HK-2 (cell line): ENCODE measurements around the gene TRMT11.
"Not testable (repeated sequence)": the region's sequence is repeated elsewhere in the genome, so short reads cannot be mapped to it uniquely, and the experiment has no call there.

ENCODE experiments used
- DNase-seq: peaks from one replicate; pipeline ENCODE4 v3.0.0-alpha.2; 2018; ENCODE audit not compliant: unreplicated experiment

The TRMT11 gene

DNA sequence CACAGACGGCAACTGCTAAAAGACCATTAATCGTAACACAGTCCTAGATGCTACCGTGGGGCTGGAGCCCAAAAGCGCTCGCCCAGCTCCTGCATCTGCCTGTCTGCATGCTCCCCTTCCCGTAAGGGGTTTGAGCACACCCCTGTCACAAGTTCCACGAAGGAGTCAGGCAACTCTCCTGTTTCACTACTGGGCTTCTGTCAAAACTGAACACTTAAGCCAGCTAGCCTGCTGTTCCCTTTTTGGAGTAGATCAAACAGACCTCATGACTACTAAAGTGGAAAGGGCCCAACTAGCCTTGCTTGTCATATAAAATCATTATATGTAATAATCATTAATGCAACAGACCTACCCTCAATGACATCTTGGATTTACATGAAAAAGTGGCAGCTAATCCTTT lies 61.3 kb downstream of the TRMT11 start:
- DNase-seq = no peak

DNA sequence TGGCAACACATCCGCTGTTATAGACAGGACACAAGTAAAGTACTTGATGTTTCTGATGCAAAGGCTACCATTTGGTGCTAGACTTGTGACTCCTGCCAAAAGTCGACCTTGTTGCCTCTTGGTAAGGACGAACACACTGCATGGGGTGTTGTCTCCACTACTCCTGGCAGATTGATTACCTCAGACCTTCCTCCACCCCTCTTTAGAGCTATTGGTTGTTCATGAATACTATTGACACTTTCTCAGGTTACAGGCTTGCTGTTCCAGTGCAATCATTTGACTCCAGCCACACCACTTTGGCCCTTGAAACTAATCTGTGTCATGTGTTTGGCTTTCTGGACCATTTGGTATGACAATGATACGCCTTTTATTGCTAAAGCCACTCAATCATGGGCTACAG lies 62.3 kb downstream of the TRMT11 start:
- DNase-seq = no peak

DNA sequence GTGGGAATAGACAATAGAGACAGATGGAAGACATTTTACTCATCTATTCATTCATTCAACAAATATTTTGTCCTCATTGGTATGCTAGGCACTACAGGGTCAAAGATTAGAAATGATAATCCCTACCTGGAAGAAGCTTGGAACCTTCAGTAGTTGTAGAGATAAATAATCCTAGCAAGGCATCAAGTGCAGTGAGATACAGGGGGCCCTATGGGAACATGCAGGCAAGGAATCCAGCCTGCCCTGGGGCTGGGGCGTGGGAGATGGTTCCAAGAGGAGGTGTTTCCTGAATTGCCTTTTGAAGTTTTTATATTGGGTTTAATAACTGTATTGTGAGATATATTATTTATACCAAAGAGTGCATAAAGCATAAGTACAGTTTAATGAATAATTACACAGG lies 64.5 kb downstream of the TRMT11 start:
- DNase-seq = no peak

DNA sequence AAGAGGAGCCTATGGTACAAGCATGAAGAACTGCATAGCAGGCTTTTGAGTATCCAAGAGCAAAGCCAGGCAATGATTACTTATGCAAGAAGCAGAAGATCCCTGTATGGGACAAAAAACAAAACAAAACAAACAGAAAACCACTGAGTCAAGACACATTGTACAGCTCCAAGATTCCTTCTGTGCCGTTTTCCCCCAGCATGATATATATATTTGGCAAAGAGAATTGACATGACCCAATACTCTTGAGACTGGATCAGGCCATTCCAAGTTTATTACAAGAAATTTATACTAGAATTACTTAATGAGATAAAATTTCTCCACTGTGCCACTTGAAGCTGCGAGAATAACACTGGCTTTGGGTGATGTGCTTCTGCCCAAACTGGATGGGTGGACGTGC lies 65.5 kb downstream of the TRMT11 start:
- DNase-seq = no peak

DNA sequence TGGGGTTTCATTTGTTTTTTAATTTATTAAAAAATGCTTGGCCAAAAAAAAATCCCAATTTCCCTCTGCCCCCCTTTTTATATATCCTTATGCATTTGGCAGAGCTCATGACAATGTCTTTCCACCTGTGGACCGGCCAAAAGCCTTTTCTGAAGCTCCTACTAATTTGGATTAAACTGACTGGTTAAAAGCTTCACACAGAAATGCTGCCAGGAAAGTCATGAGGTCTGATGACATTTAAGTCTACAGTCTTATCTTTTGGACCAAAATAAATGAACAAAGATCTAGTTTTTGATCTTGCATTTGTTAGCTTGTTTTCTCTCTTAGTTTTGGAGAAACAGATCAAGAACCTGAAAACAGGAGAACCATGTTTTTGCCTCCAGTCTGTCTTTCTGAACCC lies 66.1 kb downstream of the TRMT11 start:
- DNase-seq = no peak

DNA sequence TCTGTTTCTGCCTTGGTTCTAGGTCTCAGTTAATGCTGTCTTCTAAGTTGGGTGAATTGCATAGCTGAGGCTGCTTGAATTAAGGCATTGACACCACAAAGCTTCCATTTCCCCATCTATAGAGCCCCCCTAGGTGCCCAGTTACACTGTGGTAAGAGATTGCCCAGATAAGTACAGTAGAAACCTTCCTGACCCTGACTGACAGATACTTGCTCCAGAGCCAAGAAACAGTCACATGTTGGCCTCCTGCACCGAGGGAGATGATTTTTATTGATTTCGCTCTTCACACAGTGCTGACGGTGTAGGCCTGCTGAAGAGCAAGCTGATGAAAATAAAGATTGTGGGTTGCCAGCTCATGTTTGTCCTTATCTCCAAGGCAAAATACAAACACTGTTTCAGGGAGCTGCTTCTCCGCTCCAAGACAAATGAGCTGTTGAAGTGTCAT lies 67.9 kb downstream of the TRMT11 start:
- DNase-seq = no peak

DNA sequence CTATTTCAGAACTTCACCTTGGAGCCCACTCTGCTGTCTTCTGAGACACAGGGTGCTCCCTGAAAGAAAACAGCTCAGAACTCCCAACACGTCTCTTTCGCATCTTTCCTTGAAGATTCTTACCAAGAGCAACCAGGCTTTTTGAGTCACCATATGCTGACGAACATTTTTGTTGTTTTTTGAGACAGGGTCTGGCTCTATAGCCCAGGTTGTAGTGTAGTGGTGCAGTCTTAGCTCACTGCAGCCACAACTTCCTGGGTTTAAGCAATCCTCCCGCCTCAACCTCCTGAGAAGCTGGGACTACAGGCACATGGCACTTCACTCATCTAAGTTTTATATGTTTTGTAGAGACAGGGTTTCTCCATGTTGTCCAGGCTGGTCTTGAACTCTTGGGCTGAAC lies 68.5 kb downstream of the TRMT11 start:
- no peak for DNase-seq

DNA sequence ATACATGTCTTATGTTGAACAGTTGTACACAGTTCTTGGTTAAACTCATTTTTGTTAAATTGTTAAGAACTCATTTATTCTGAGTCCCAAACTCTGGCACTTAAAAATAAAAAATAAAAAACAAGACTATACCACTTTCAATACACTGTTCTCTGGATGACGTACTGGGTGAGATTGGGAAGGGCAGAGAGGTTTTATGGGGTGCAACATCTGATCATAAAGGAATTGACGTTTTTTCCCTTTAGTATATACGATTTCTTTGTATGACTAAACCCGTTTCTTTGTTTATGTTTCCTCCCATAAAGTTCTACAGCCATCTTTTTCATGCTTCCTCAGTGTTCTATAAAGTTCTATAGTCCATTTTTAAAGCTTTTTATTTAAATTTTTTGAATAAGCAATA lies 69.1 kb downstream of the TRMT11 start:
- DNase-seq = no peak

DNA sequence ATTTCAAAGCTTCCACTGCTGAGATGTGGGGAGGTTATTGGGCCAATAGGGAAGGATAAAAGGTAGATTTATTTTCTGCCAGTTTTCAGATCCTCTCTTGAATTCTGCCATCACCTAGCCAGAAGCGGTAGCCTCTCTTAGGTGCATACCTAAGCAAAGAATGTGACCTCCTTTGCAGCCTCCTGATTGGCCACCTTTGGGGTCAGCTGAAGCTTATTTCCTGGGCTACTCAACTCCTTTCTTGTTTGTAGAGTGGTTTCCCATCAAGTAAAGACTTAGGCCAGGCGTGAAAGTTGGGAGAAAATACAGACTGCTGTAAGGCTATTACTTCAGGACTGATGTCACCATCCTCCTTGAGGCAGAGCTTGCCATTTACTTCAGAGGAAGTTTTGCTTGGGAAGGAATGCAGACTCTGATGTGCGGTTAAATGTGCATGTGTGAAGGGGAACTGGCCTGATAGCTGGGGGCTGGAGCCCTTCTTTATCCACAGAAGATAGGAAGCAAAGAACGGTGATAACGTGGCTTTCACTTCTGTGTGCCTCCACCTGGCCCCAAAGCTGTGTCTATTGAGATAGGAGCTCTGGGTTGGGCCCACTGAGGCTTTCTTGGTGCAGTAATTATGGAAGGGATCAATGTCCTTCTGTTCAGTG lies 70.1 kb downstream of the TRMT11 start:
- DNase-seq = no peak

DNA sequence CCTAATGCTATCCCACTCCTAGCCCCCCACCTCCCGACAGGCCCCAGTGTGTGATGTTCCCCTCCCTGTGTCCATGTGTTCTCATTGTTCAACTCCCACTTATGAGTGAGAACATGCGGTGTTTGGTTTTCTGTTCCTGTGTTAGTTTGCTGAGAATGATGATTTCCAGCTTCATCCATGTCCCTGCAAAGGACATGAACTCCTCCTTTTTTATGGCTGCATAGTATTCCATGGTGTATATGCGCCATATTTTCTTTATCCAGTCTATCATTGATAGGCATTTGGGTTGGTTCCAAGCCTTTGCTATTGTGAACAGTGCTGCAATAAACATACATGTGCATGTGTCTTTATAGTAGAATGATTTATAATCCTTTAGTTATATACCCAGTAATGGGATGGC lies 71.7 kb downstream of the TRMT11 start:
- not testable (repeated sequence) for DNase-seq

DNA sequence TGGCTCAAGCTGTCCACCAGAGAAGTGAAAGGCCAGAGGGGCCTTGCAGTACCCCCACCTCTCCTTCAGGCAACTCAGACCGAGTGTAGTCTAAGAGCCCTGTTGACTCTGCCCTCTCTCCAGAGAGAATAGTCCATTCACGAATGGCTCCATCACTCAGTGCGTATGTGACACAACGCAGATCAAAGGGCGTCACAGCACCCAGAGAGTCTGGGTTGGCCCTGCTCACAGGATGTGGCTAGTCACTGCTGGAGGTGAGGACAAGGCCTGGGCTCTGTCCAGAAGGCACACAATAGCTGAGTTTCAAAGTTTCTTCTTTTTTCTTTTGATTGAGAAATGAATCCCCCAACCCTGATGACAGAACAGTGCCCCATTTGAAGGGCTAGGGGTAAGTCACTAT lies 74.1 kb downstream of the TRMT11 start:
- no peak for DNase-seq

DNA sequence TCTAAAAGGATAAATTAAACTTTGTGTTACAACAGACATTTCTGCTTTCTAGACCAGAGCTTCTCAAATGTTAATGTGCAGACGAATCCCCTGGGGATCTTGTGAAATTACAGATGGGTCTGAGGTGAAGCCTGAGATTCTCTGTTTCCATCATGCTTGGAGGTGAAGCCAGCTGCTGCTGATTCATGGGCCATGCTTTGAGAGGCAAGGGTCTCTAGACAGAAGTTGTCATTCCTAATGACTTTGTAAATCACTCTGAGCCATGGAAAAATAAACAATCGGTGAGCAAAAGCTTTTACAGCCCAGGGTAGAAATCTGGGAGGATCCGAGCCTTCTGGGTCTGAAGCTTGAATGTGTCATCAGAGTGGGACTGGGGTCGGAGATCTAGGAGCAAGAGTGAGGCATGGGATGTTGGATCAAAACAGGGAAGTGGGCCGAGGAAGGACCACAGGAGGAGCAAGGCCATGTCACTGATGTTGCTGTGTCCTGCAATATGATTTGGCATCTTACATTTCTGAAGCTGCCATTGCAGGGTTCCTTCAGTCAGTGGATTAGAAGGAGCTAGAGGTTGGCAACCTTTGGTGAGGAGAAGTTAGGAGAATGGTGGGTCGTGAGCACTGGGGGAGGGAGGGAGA lies 77.3 kb downstream of the TRMT11 start:
- DNase-seq = no peak

DNA sequence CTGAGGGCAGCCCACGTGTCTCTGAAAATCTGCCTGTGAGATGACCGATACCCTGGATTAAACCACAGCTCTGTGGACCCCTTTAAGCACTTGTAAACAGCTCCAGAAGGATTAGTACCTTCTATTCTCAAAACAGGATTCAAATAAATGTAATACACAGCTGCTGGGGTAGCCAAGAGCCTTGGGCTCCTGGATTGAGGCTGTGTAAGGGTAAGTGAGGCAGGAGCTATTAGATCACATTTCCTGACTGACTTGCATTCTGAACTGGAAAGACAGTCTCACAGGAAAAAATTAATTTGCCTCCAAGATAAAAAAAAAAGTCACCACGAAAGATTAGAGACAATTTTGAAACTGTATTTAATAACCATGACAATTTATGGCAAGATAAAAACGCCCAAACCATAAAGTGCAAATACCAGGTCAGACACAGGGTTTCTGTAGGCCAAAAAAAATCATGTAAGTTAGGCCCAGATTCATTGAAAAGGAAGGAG lies 78.0 kb downstream of the TRMT11 start:
- DNase-seq = no peak

DNA sequence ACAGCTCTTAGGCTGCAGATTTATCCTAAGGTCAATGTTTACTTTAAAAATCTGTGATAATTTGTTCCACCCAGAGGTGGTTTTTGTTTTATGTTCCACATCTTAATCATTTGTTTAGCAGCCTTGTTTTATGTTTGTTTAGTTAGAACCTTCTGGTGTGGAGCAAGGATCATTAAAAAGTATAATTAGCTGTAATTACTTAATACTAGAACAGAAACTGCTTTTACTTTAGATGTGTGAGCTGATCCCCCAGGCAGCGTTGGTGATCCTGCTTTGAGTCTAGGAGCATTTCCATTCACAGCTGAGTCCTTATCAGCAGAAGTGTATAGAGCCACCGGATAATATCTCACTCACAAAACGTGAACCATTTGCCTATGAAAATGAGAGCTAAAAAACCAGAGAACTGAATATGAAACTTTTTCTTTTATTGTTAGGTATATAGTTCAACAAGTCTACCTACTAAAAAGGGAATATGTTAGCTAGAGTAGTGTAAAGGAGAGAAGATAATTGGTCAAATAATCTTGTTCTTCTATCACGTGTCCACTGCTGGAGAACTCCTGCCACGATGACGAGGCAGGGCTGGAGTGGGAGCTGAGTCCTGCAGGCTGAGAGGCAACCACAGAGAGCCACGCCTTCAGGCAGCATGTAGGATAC lies 78.5 kb downstream of the TRMT11 start:
- no peak for DNase-seq

DNA sequence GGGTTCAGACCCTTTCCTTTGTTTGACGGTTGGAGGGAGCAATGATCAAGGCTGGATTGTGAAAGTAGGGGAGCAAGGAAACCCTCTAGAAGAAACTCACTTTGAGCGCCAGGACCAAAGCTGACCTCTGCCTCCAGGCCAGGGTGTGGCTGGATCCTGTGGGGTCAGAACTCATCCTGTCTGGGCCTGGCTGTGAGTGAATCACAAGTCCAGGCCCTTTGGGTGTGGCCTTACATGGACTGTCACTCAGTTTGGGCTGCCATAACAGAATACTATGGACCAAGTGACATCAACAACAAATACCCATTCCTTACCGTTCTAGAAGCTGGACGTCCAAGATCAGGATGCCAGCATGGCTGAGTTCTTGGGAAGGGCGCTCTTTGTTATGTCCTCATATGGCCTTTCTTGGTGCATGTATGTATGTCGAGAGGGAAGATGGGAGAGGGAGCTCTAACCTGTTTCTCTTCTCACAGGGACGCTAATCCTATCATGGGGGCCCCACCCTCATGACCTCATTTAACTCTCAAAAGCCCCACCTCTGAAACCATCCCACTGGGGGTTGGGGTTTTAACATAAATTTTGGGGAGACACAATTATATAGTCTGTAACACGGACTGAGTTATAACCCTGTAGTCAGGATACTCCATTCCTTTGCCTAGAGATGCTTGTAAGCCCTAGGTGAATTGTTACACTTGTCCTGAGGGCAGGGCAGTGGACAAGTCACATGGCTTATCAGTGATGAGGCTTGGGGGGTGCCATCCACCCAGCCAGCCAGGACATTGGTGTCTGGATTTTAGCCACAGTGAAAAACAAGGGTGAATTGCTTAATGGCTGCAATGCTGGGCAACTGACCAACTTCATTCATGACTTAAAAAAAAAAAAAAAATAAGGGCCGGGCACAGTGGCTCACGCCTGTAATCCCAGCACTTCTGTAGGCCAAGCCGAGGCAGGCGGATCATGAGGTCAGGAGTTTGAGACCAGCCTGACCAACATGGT lies 80.0 kb downstream of the TRMT11 start:
- DNase-seq = no peak

DNA sequence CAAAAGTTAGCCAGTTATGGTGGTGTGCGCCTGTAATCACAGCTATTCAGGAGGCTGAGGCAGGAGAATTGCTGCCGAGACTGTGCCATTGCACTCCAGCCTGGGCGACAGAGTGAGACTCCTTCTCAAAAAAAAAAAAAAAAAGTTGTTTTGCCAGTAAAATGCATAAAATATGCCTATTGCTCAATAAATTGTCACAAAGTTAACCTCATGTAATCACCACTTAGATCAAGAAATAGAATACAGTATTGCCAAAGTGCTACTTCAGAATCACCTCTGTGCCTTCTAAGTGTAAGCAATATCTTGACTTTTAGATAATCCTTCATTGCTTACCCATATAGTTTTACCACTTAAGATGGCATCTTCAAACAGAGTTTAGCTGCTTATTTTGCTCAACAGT lies 80.7 kb downstream of the TRMT11 start:
- no peak for DNase-seq

DNA sequence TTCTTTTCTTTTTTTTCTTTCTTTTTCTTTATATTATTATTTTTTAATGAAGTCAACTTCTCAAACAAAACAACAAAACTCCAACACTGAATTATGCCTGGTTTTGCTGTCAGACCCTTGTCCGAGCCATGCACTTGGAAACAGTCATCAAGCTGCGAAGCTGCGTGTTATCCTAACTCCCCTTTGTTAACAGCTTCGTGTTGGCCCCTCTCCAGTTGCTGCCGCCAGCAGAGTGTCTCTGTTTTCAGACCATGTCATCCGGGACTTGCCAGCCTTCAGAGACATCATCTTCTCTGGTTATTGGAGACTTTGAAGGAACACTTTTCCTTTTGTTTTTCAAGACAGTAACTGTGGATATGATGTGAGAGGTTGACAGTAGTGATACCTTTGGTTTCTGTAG lies 83.1 kb downstream of the TRMT11 start:
- DNase-seq = no peak

DNA sequence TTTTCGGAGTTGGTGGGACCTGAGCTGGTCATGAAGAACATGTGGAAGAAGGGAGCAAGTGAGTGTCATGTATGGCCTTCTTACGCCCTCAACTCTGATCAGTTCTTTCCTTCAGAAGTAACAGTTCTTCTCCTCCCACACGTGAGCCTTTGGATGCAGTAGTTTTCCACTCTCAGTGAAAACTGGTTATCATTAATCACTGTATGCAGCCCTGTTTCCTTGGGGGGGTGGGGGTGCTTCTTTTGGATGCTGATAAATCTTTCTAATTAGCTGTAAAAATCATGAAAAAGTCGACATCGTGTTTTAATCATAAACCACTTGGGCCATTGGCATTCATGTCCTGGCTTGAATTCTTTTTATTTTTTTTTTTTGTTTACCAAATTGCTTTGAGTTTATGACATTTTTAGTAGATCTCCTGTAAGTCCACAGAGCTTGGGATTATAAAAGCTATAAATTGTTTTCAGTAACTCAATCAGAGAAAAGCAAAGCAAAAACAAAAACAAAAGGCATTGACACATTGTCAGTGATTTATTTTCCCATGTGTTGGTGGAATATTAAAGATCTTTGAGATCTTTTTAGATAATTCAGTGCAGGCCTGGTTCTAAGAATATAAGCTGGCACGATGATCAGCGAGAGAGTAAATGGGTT lies 84.8 kb downstream of the TRMT11 start:
- no peak for DNase-seq

DNA sequence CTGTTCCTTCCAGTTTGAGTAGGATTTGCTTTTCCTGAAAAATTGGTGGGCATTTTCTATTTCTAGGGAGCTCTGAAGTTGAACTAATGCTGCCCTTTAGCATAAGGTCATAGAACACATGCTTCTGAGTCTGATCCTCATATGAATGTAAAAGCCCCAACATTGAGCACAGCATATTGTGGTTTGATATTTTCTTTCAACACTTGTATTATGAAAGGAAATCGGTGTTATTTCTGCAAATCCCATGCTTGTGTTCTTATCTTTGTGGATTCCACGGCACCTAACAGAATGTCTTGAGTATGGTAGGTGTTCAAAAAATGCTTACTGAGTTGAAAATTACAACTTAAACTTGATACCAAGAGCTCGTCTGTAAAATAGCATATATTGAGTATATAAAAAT lies 85.8 kb downstream of the TRMT11 start:
- DNase-seq = no peak

DNA sequence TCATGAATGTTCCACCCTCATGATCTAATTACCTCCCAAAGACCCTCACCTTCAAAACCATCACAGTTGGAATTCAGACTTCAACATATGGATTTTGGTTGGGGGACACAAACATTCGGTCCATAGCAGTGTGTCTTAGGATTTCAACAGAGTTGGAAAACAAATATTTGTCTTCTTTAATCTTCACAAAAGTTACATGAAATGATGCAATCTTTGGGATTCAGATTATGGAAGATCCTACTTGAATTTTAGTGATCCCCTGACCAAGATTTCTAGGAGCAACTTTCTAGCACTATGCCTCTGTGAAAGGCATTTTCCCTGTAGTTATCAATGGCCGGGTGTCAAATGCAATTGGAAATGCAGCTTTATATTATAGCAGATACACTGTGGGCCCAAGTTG lies 86.5 kb downstream of the TRMT11 start:
- DNase-seq = no peak

DNA sequence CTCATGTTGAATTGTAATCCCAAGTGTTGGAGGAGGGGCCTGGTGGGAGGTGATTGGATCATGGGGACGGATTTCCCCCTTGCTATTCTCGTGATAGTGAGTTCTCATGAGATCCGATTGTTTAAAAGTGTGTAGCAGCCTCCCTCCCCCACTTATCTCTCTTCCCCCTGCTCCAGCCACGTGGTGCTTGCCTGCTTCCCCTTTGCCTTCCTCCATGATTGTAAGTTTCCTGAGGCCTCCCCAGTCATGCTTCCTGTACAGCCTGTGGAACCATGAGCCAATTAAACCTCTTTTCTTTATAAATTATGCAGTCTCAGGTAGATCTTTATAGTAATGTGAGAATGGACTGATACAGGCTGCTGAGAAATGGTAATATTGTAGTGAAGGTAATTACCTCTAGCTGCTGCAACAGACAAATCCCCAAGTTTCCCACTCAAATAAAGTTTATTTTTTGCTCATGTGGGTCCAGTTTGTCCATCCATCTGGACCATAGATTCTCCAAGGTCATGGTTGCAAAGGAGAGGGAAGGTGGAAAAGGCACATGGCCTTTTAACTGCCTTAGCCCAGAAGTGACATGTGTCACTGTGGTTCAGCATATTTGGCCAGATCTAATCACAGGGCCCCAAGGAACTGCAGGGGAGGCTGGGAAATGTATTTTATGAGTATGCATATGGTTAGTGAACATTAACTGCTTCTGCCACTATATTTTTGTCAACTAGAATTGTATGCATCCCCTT lies 89.2 kb downstream of the TRMT11 start:
- no peak for DNase-seq
